Measurements from ENCODE around the gene SLC1A4.

GRCh38 chr2:64980183-64980582, 9.0 kb upstream of the SLC1A4 start:
- no peak for TF ChIP-seq CTCF (IDR thresholded peaks at IDR 0.05)
- no peak for TF ChIP-seq POLR2A (IDR thresholded peaks at IDR 0.05)

Measured in thyroid gland (tissue), 4 donors.